GM12864 (cell line): ENCODE measurements around the gene MIAT.

ENCODE experiments used
- DNase-seq: peaks from one replicate; pipeline ENCODE4 v3.0.0-alpha.2; 2011; ENCODE audit warnings: low read depth
- H3K4me3 ChIP-seq: 2 replicates; pipeline ENCODE4 v1.5.1; 2011; ENCODE audit warnings: mild to moderate bottlenecking, low read depth, low read length, control low read depth
- CTCF ChIP-seq: IDR thresholded peaks from 2 replicates; pipeline ENCODE4 v1.5.1; 2011; ENCODE audit warnings: low read depth, mild to moderate bottlenecking, moderate library complexity, low read length, control low read depth, inconsistent platforms; ENCODE audit errors: missing control alignments

MIAT gene

GRCh38 chr22:26648011-26648497, 9.3 kb upstream of the MIAT start:
- TF ChIP-seq CTCF: no peak
- no peak for DNase-seq
- H3K4me3 ChIP-seq: no peak overlapping the region

DNA sequence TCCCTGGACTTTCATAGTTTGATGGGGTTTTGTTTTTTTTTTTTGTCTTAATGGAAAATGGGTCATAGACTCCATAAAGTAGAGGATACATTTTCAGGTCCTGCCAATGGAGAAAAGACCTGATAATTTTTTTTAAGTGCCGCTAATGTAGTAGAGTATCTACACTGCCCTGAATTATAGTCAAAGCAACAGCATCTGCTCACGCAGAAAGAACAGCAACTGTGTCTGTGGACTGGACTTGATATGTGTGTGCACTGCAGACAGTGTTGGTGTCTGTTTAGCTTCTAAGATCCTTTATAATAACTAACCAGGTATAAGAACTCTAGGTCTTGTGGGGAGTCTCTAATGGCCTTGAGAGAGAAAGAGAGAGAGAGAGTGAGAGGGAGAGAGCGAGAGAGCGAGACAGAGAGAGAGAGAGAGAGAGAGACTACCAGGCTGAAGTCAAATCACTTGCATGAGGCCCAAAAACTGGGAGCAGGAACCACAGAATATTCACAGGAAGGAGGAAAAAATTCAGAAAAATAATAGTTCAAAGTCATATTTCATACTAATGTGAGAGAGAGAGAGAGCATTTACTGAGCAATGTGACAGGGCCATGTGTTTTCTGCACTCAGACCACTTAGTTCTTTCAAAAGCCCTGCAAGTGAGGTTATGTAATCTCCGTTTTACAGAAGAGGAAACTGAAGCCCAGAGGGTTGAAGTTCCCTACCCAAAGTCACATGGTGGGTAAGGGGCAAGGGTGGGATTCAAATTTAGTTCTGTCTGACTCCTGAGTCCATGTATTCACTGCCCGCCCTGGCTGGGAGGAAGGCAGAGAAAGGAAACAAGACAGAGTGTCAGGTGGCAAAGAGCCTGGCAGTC, 8.6 kb upstream of the MIAT start:
- no peak overlapping the region for H3K4me3 ChIP-seq
- no peak for DNase-seq
- no peak for TF ChIP-seq CTCF

GRCh38 chr22:26650722-26651421, 6.5 kb upstream of the MIAT start:
- no peak overlapping the region for H3K4me3 ChIP-seq
- no peak for DNase-seq
- no peak for TF ChIP-seq CTCF

DNA sequence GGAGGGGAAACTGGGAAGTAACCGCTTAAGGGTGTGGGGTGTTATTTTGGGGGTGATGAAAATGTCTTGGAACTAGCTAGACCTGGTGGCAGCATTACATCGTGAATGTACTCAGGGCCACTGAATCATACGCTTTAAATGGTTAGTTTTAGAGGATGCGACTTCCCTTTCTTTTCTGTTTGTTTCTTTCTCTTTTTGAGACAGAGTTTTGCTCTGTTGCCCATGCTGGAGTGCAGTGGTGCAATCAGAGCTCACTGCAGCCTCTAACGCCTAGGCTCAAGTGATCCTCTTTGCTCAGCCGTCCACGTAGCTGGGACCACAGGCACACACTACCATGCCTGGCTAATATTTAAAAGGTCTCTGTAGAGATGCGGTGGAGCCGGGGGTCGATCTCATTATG, 5.6 kb upstream of the MIAT start:
- no peak for DNase-seq
- no peak for TF ChIP-seq CTCF

GRCh38 chr22:26658161-26658560, 773 bp downstream of the MIAT start:
- no peak for DNase-seq
- H3K4me3 ChIP-seq: peak overlapping the region; percentile 18
- TF ChIP-seq CTCF: no peak

More for the DNA sequence above, 5.6 kb upstream of the MIAT start:
- H3K4me3 ChIP-seq: no peak overlapping the region

GRCh38 chr22:26658671-26659478, 1.5 kb downstream of the MIAT start:
- TF ChIP-seq CTCF: no peak
- DNase-seq: peak; percentile 72
- peak overlapping the region; percentile 18 for H3K4me3 ChIP-seq
